Measurements from ENCODE around the gene CORO2B.

CORO2B gene

DNA sequence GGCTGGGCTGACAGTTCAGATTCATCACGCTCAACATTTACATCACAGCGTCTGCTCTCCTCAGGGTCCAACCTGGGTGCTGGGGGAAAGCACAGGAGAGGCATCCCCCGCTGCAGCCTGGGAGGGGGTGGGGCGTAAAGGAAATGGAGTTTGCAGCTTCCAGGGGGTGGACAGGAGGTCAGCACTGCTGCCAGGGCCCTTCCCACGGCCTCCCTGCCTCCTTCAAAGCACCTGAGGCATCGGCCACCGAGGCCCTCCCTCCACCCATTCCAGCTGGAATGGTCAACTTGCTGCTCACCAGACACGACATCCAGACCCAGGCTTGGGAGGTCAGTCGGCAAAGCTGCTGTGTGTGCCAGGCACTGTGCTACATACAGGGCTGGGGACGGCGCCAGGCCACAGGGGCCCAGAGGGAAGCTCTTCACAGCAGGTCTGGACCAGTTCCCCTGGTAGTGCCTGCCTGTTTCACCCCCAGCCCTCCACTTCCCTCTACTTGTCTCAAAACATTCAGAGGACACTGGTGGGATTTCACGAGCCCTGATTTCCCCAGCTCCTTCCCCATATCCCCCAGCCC, 121.2 kb downstream of the CORO2B start:
- no peak for DNase-seq (ENCODE audit: low read depth)

DNA sequence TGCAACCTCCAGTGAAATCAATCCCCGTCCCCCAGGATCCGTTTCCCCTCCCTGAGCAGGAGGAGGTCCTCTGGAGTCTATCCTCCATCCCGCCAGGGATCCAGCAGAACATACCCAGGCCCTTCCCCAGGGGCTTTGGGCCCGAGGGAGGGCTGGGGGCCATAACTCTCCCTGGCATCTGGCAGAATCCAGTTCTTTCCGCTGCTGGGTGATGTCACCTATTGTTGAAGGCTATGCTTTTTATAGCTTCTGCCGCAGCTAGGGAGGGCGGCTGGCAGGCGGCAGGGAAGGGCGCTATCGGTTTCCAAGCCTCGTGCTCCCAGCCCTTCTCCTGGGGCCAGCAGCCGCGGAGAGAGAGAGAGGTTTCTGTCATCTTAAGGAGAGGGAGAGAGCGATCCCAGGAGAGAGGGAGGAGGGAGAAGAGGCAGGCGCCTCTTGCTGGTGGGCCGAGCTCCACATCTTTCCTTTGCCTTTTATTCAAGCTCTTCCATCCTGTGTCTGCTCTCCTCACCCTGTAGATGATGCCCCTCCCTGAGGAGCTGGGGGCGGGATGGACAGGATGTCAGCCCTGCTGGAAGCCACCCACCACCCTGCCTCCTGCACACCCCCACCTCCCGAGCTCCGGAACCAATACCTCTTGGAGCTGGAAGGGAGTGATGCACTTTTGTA, 121.8 kb downstream of the CORO2B start:
- no peak for DNase-seq (ENCODE audit: low read depth)

DNA sequence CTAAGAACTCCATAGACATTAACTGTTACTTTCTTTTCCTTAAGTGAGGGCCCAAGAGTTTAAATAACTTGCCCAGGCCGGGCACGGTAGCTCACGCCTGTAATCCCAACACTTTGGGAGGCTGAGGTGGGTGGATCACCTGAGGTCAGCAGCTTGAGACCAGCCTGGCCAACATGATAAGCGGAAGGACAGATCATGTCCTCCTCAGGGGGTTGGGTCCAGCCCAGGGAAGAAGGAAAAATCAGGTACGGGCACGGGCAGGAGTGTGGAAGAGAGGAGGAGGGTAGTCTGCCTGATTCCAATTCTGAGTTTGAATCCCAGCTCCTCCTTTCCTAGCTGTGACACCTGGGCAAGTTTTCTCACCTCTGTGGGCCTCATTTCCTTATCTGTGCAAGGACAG, 123.1 kb downstream of the CORO2B start:
- DNase-seq (ENCODE audit: low read depth): no peak

DNA sequence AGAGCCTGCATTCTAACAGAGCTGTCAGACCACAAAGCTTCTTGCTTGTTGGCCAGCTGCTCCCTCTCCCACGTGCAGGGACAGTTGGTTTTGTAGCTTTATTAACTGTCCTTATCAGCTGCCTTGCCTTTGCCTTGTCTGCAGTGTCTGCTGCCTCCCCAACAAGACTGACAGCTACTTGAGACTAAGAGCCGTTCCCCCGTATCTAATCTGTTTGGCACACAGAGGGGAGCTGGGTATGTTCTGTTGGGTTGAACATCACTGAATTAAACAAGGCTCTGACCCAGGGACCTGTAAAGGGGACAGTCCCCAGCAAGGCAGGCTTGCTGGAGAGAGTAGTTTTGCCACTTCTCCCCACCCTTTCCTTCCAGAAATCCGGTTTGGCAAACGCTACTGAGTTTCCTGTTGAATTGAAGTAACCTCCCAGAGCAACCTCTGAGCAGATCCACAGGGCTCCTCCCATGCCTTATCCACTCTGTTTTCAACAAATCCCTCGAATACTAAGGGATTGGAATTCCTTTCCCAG, 125.8 kb downstream of the CORO2B start:
- no peak for DNase-seq (ENCODE audit: low read depth)

DNA sequence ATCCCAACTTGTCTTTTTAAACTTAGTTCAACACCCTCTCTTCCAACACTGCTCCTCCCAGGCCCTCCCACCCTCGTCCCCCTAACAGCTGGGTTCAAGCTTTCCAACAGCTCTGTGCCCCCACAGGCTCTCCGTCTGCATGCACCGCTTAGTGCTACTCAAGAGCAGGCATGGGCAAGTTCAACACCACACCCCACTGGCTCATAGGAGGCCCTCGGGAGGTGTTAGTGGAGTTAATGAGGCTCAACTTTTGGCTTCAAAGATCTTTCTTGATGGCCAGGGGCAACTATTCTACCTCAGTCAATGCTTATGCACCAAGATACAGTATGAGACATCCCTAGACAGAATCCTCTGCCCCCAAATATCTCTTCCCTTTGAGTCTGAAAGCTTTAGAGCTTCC, 127.5 kb downstream of the CORO2B start:
- DNase-seq (ENCODE audit: low read depth): no peak

DNA sequence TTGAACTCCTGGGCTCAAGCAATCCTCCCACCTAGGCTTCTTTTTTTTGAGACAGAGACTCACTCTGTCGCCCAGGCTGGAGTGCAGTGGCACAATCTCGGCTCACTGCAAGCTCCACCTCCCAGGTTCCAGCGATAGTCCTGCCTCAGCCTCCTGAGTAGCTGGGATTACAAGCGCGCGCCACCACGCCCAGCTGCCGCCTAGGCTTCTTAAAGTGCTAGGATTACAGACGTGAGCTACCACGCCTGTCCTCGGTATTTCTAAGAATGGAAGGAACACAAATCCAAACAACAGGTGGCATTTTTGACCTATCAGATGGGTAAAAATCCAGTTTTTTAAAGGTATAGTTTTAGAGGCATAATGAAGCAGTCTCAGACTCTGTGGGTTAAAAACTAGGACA, 128.1 kb downstream of the CORO2B start:
- no peak for DNase-seq (ENCODE audit: low read depth)

DNA sequence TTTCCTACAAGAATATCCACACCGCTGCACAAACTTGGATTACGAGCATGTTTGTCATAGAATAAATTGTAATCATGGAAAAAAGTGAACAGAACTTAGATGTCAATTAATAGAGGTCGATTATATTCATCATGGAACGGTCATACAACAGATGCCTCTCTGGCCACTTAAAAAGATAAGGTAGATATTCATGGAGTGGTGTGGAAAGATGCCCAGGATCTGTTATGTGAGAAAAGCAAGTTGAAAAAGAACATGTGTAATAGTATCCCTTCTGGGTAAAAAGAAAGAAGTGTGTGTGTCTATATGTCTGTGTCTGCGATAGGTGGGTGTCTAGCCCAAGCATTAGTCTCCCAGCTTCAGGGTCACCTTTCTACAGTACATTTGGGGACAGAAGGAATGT, 128.6 kb downstream of the CORO2B start:
- no peak for DNase-seq (ENCODE audit: low read depth)

DNA sequence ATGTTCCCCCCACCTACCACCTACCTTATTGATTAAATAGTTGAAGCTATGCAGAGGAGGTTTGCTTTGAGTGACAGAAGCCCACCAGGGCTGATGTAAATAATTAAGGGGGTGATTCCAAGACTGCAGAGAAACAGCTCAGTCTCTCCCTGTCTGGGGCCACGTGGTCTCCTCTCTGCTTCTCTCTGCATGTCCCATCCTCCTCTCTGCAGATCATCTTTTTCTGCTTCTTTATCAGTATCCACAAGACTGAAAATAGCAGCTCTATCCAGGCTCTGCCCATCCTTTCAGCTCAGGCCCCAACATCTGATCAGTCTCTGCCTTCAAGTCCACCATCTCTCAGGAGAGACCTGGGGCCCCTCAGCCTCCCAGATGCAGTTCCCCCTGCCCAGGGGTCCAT, 131.1 kb downstream of the CORO2B start:
- DNase-seq (ENCODE audit: low read depth): no peak

DNA sequence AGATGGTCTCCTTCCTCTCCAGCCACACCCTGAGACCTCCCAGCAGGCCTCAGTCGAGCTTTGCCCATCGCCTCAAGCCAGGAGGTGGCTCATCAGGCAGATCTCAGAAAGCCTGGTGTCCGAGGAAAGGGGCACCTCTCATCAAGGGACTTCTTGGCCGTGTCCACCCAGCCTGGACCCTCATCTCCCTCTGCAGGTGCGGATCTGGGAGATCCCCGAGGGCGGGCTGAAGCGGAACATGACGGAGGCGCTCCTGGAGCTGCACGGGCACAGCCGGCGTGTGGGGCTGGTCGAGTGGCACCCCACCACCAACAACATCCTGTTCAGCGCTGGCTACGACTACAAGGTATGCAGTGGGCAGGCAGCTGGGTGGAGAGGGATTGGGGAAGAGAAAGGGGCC, 131.7 kb downstream of the CORO2B start:
- DNase-seq (ENCODE audit: low read depth): no peak

DNA sequence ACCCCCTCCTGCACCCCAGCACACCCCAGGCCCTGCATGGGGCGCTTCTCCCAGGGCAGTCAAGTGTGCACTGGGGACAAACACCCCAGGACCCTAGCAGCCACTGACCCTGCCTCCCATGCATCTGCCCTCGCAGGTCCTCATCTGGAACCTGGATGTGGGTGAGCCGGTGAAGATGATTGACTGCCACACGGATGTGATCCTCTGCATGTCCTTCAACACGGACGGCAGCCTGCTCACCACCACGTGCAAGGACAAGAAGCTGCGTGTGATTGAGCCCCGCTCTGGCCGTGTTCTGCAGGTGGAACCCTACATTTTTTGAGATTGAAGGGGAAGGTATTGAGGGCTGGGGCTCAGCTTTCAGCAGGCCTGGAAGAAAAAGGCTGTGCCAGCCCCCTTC, 132.6 kb downstream of the CORO2B start:
- DNase-seq (ENCODE audit: low read depth): no peak

DNA sequence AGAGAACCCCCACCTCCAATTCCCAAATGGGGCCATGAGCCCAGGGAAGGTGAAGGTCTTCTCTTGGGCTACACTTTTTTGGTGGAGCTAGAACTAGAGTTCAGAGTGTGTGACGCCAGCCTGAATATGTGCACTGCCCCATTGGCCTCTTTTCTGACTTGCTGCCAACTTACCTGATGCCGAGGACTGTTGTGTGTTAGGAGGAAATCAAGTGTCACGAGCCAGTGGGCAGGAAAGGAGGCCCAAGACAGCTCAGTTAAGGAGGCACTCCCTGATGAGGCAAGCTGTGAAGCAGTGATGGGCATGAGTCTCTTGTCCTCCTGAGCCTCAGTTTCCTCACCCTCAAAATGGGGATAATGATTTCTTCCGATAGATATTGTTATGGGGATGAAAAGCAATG, 134.1 kb downstream of the CORO2B start:
- DNase-seq (ENCODE audit: low read depth): no peak

DNA sequence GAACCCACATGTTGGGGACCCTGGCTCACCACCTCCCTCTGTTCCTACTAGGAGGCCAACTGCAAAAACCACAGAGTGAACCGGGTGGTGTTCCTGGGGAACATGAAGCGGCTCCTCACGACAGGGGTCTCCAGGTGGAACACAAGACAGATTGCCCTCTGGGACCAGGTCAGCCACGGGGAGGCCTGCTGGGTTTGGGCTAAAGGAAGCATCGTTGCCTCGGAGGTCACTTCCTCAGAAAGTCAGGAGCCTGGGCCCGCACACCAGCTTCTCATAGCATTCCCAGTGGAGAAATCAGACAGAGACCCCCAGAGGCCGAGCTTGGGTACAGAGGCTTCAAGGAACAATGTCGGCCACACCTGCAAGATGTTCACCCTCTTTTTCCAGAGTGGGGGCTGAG, 135.1 kb downstream of the CORO2B start:
- no peak for DNase-seq (ENCODE audit: low read depth)

DNA sequence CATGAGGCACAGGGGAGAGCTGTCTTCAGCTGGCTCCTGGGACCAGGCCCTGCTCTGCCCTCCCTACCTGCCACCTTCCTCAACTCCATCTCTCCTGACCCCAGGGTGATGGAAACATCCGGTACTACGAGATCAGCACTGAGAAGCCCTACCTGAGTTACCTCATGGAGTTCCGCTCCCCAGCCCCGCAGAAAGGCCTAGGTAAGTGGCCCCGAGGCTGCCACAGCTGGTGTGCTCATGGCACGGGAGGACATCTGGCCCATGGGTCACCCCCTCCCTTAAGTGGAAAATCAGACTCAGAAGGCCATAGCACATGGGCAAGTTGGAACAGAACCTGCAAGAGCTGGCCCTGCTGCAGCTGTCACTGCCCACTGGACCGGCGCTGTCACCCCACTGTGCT, 136.3 kb downstream of the CORO2B start:
- DNase-seq (ENCODE audit: low read depth): no peak

DNA sequence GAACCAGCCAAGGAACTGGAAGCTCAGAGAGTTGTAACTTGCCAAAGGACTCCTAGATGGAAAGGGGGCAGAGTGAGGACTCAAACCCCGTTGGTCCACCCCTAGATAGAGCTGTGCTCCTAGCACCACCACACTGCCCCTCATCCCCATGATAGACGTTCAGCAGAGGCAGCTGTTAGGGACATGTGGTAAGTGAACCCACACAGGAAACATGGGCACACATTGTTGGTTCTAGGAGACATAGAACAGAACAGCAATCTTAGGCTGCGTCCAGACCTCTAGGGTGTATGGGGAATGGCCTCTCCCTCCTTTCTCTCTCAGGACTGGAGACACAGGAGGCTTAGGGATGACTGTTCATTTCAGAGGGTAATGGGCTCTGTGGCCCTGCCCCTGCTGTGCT, 139.2 kb downstream of the CORO2B start:
- no peak for DNase-seq (ENCODE audit: low read depth)

DNA sequence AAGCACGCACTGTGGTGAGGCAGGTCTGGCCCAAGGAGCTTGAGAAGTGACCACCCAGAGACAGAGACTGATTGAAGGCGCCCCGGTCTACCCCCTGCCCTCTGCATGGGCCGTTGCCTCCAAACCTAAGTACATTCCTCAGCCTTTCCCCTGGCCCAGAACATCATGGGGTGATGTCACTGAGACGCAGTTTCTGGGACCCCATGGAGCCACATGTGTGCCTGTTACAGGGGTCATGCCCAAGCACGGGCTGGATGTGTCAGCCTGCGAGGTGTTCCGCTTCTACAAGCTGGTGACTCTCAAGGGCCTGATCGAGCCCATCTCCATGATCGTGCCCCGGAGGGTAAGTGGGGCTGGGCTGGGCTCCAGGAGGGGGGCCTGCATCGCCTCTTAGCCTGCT, 139.7 kb downstream of the CORO2B start:
- DNase-seq (ENCODE audit: low read depth): no peak

DNA sequence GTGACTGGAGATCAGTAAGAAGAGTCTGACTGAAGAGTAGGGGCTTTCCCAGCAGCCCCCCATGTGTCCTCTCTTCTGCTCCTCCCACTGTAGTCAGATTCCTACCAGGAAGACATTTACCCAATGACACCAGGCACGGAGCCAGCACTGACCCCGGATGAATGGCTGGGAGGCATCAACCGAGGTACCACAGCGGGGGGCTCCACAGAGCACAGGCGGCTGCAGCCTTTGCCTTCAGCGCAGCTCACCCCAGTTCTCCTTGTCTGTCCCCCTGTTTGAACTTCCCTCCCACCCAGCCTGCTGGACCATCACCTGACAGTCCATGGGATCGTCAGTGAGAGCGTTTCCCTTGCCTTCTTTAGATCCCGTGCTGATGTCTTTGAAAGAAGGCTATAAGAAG, 140.3 kb downstream of the CORO2B start:
- DNase-seq (ENCODE audit: low read depth): no peak

DNA sequence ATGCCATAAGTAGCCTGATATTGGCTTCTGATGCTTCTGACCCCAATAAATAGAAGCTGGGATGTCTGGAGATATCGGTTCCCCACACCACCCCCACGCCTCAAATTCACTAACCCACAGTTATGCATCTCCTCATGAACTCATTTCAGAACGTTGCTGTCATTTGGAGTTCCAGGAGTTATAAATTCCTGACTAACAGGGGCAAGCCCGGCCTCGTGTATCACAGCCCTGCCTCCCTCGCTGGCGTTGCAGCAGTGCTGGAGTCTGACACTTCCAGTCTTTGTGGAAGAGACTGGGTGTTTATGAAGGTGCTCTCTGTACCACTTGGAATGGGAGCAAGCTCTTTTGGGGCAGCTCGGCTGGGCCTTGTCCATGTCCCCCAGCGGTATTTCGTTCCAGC, 140.9 kb downstream of the CORO2B start:
- no peak for DNase-seq (ENCODE audit: low read depth)

DNA sequence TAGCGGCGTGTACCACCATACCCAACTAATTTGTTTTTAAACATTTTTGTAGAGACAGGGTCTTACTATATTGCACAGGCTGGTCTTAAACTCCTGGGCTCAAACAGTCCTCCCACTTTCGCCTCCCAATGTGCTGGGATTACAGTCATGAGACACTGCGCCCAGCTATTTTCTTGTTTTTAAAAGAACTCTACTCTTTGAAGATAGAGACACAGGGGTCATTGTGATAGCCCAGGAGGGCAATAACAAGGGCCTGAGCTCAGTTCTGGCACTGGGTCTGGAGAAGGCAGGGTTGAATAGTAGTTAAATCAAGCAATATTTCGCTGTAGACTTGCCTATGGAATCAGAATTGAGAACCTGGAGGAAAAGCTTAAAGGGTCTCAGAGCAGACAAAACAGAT, 143.1 kb downstream of the CORO2B start:
- no peak for DNase-seq (ENCODE audit: low read depth)

DNA sequence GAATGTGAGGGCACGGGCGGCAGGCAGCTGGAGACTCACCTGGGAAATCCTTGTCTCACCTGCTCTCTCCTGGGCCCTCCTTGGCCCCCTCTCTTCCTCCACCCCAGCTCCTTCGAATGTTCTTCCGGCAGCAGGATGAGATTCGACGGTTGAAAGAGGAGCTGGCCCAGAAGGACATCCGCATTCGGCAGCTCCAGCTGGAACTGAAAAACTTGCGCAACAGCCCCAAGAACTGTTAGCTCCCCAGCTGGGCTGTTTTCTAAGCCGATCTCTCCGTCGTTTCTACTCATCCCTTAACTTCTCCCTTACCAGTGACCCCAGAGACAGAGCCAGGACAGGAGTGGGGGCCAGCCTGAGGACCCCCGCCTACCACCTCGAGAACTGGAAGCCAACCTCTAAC, 146.9 kb downstream of the CORO2B start:
- DNase-seq (ENCODE audit: low read depth): no peak

DNA sequence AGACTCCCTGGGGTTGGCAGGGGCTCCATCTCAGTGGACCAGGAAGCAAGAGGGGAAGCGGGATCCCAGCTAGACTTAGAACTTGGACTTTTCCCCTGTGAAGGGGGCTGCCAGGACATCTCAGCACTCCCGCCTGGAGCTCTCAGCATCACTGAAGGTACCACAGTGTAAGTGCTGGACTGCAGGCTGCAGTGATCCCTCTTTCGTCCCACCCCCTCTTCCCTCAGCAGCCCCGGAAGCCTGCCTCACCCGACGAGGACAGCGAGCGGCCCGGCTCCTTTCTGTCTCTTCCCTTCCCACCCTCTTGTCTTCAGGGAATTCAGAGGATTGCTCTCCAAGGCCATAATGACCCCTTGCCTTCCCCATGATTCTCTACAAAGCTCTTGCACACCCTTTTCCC, 147.5 kb downstream of the CORO2B start:
- no peak for DNase-seq (ENCODE audit: low read depth)

DNA sequence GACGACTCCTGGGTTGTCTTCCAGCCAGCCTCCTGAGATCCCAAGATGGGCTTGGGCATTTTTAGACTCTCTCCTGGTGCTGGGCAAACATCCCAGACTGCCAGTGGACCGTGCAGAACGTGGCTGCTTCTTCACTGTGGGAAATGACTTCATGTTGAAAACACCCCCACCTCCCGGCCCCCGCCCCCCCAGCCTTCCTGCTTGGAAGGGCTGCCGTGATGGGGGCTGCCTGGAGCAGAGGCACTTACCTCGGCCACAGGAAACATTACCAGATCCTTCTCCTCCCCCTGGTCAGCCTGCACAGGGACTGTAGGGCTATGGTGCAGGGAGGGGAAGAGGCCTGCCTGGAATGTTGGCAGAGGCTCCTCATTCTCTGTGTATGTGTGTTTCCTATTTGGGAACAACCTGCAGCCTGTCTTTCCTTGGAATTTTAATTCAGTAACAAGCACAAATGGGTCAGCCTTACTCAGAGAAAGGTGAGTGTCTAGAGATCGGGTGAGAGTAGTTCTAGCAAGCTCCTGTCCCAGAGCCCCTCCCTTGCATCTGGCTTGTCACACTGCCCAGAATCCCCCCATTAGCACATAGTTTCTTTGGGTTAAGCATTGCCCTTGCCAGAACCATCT, 151.1 kb downstream of the CORO2B start:
- DNase-seq (ENCODE audit: low read depth): no peak

DNA sequence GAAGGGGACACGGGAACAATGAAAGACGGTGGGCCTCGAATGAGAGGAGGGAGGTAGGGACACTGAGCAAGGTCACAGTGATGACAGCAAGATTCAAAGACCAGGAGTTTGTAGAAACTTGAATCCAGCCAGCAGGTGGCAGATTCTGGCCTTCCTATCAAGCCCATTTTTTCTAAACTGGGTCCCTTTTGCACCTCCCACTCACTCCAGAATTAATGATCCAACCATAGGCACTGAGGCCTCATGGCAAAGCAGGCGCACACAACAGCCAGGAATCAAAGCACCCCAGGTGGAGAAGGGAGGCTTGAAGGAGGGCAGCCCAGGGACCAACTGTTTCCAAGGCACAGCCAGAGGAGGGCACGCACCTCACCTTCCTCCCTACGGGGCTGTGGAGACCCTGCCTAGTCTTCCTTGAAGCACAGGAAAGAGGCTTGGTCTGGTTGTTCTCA, 151.7 kb downstream of the CORO2B start:
- DNase-seq (ENCODE audit: low read depth): no peak
